ENCODE measurements around the gene PIM1. TPM values are rescaled to one million over a fixed set of nuclear protein-coding genes. Genes with fewer than 3 reads are reported as not detected.

PIM1 gene
- total RNA-seq, 2 donors from 2014 or later = 7.3 to 10.6 TPM

DNA sequence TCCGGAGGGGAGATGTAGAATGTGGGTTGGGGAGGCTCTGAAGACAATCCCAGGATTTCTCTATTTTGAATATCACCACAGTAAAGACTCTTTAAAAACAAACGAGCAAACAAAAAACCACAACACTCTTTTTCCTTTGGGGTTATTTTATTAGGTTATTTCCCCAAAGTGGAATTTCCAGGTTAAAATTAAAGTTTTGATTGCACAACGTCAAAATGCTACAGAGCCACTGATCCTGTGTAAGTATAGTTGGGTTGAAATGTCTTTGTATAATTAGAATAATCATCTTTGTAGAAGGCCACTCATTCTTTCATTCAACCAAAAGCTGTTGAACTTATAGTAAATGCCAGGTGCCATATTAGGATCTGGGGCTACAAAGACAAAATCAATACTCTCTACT lies 19.6 kb upstream of the PIM1 start:
- DNase-seq = no peak
- Histone ChIP-seq H3K9me3 (no peaks in the 10 kb centered on the region), H3K4me1 (peaks cover 7% of the 10 kb centered on the region), H3K4me3 (no peak overlapping the region), H3K27me3 (no peaks in the 10 kb centered on the region), H3K36me3 (replicated peaks in 1 of 2; ENCODE audit: insufficient read depth in 1 of 2, low read depth in 2 of 2) (no peaks in the 10 kb centered on the region), H3K27ac (no peak overlapping the region)
- TF ChIP-seq POLR2A (IDR thresholded peaks at IDR 0.05) = no peak
- no peak for TF ChIP-seq CTCF (IDR thresholded peaks at IDR 0.05)
- 71 to 75% methylated on average over 3 of the region's 3 CpGs for WGBS, 2 donors
- intact Hi-C loops (cut with DNase I) = no loop called here
- no peak for ATAC-seq

- peak; percentile 30 for ATAC-seq
- H3K27ac ChIP-seq = peak overlapping the region in 1 of 4 donors; percentile 5
- DNase-seq = peak in 1 of 4 donors; percentile 24
Measured at GRCh38 chr6:37155394-37156312, 14.3 kb upstream of the PIM1 start.

GRCh38 chr6:37158508-37158907 lies 11.4 kb upstream of the PIM1 start:
- intact Hi-C loops (cut with DNase I) = no loop called here
- no peak overlapping the region for H3K4me3 ChIP-seq
- no peaks in the 10 kb centered on the region for H3K36me3 ChIP-seq (replicated peaks in 1 of 2; ENCODE audit: insufficient read depth in 1 of 2, low read depth in 2 of 2)
- H3K27me3 ChIP-seq = no peaks in the 10 kb centered on the region
- H3K4me1 ChIP-seq = peaks cover 6% of the 10 kb centered on the region
- no peak for ATAC-seq
- no peak for TF ChIP-seq POLR2A (IDR thresholded peaks at IDR 0.05)
- no peak for TF ChIP-seq CTCF (IDR thresholded peaks at IDR 0.05)
- WGBS, 2 donors = 81 to 90% methylated on average over 6 of the region's 6 CpGs
- no peak overlapping the region for H3K27ac ChIP-seq
- H3K9me3 ChIP-seq = no peaks in the 10 kb centered on the region
- no peak for DNase-seq

More at GRCh38 chr6:37155394-37156312, 14.3 kb upstream of the PIM1 start:
- intact Hi-C loops (cut with DNase I) = no loop called here
- peaks cover 6% of the 10 kb centered on the region for H3K4me1 ChIP-seq
- H3K4me3 ChIP-seq = no peak overlapping the region
- no peaks in the 10 kb centered on the region for H3K9me3 ChIP-seq
- TF ChIP-seq POLR2A (IDR thresholded peaks at IDR 0.05) = no peak
- H3K36me3 ChIP-seq (replicated peaks in 1 of 2; ENCODE audit: insufficient read depth in 1 of 2, low read depth in 2 of 2) = no peaks in the 10 kb centered on the region
- no peaks in the 10 kb centered on the region for H3K27me3 ChIP-seq
- 39 to 49% methylated on average over 11 of the region's 11 CpGs for WGBS, 2 donors

- 76 to 84% methylated on average over 8 of the region's 8 CpGs for WGBS, 2 donors
- H3K27ac ChIP-seq = peak overlapping the region in 1 of 4 donors; percentile 32
- DNase-seq = no peak
Measured at GRCh38 chr6:37160922-37161778, 8.8 kb upstream of the PIM1 start.

More at GRCh38 chr6:37160922-37161778, 8.8 kb upstream of the PIM1 start:
- Histone ChIP-seq H3K27me3 (no peaks in the 10 kb centered on the region), H3K4me3 (no peak overlapping the region), H3K4me1 (no peaks in the 10 kb centered on the region), H3K9me3 (no peaks in the 10 kb centered on the region), H3K36me3 (replicated peaks in 1 of 2; ENCODE audit: insufficient read depth in 1 of 2, low read depth in 2 of 2) (no peaks in the 10 kb centered on the region)
- TF ChIP-seq CTCF (IDR thresholded peaks at IDR 0.05) (no peak), POLR2A (IDR thresholded peaks at IDR 0.05) (no peak)
- peak; percentile 33 for ATAC-seq
- intact Hi-C loops (cut with DNase I) = no loop called here

All from body of pancreas (tissue), 4 donors.